Activated CD4-positive, alpha-beta T cell treated with anti-CD3 and anti-CD28 coated beads, Interleukin-2, Interleukin-4, amounts not matched to agents 100 ng/mL and 50 ng/mL, durations not matched to agents 16 hours and 8 hours (primary cell): ENCODE results near the gene OXCT1.

Source experiments
- DNase-seq: peaks from one replicate; pipeline ENCODE4 v3.0.0-alpha.2; 2020; ENCODE audit warnings: low spot score

Gene OXCT1

GRCh38 chr5:41869724-41870626, at the start of gene OXCT1:
Gene OXCT1 (minus strand): TSS chr5:41870425. CDS start chr5:41870358, 67 bp downstream.
- peak; percentile 94 for DNase-seq

DNA sequence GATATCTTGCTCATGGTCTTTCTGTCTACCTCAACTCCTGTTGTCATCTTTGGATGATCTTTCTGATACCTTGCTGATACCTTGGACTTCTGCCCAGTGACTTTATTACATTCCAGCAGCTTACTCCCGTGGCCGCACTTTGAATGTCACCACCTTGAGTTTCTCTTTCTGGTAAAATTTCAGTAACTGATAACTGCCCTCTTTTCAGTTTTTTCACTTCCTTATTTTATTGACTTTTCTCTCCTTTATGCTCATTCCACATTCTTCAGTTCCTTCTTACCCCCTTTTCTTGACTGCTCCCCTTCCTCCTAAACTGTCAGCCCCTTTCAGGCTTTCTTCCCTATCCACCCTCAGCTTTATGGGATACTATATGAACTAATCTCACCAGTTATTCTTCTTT, 47.9 kb upstream of the OXCT1 start:
- DNase-seq: no peak

DNA sequence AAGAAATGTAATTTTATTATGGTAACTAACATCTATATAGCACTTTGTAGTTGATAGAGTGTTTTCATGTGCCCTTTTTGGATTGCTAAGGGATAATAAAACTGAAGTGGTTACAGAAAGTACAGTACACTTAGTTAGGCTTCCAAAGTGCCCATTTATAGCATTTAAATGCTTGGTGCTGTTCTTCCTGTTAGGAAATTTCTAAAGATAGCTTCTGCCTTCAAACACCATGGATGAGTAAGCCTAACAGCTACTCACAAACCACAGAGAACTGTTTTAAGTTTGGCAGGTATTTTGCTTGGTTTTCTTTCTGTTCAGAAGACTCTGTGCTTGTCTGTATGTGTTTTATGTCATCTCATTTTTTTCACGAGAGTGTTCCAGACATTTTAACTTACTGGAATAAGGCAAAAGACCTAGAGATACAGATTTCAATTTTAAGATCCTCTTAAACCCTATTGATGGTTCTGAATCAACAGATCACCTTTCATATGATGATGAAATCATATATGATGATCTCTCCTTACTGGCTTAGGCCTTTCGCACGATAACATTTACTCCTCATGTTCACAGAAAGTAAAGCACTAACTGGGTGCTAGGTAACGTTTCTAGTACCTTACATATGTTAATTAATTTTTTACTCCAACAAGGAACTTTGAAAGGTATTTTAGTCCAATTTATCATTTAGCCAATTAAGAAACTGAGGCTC, 38.3 kb upstream of the OXCT1 start:
- DNase-seq: no peak

GRCh38 chr5:41906151-41906550, 35.9 kb upstream of the OXCT1 start:
- no peak for DNase-seq

- DNase-seq: peak; percentile 99
These were observed 33.9 kb upstream of the OXCT1 start, which contains the start of gene RIMOC1 for GRCh38 chr5:41903892-41904799. Gene RIMOC1 (plus strand): TSS chr5:41904344. CDS start chr5:41904368, 24 bp downstream.

DNA sequence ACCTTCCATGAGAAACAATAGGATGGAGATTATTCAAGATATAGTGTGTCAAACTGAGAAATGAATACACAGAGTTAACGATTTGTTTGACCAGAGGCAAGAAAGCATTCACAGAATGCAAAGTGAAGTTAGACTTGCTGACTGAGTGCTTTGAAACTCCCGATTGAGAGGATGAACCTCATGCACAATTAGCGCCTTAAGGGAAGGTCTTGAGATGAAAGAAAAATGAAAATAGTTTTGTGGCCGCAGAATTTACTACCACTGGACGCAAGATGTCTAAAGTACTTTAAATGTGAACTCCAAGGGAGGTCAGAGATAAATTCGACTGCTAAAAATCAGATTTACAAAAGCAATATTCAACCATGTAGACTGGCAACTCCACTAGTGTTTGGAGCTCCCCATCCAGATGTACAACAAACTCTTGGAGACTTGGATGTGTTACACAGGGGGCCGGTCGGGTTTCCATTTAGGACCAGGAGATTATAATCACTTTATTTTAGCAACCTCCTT, 33.2 kb upstream of the OXCT1 start:
- DNase-seq: no peak

DNA sequence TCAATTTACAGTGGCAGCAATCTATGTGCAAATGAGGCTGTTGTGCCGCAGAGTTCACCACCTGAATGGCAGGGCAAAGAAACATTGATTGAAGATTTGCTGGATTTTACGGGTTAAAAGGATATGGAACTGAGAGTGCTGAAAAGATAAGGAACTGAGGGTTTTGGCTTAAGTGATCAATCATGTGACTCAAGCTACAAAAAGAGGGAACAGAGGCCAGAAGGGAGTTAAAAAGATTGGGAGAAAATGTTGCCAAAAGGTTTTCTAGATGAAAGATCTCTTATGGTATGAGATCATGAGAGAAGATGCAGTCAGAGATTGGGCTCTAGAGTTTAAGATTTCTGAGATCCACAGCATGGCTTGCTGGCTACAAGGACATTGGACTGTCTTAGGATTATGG, 26.0 kb upstream of the OXCT1 start:
- no peak for DNase-seq

DNA sequence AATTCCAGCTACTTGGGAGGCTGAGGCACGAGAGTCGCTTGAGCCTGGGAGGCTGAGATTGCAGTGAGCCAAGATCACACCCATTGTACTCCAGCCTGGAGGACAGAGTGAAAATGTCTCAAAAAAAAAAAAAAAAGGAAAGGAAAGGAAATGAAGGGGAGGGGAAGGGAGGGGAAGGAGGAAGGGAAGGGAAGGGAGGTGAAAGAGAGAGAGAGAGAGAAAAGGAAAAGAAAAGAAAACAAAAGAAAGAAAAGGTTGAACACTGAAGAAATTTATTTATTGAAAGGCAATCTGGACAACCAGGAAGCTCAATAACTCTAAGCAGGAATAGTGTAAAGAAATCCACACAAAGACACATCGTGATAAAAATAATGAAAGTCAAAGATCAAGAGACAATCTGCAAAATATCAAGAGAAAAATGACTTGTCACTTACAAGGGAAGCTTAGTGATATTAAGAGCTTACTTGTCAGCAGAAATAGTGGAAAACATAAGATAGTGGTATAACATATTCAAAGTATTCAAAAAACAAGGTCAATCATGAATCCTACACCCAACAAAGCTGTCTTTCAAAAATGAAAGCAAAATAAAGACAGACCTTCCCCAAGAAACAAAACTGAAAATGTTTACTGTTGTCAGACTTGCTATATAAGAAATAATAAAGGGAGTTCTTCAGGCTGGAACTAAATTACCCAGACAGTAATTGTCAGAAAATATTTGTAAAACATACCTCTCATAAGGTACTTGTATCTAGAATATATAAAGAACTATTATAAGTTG, 23.0 kb upstream of the OXCT1 start:
- no peak for DNase-seq

- DNase-seq: no peak
These were observed 21.8 kb upstream of the OXCT1 start for GRCh38 chr5:41892031-41892430.

- no peak for DNase-seq
These were observed 21.0 kb upstream of the OXCT1 start for GRCh38 chr5:41891066-41891707.

GRCh38 chr5:41885286-41885685, 15.1 kb upstream of the OXCT1 start:
- no peak for DNase-seq

GRCh38 chr5:41883936-41884335, 13.7 kb upstream of the OXCT1 start:
- DNase-seq: no peak

DNA sequence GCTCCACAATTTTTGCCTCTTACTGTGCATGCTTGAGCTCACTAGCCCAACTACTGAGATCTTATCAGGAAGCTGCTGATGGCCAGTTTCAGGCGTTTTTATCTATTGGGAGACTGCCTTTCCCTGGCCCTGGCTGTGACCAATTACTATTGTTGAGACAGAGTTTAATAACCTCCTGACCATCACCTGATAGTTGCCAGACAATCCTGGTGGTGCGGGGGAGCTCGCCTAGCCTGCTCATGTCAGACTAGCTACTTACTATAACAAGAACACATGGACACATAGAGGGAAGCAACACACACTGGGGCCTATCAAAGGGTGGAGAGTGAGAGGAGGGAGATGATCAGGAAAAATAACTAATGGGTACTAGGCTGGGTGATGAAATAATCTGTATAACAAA, 13.0 kb upstream of the OXCT1 start:
- no peak for DNase-seq

DNA sequence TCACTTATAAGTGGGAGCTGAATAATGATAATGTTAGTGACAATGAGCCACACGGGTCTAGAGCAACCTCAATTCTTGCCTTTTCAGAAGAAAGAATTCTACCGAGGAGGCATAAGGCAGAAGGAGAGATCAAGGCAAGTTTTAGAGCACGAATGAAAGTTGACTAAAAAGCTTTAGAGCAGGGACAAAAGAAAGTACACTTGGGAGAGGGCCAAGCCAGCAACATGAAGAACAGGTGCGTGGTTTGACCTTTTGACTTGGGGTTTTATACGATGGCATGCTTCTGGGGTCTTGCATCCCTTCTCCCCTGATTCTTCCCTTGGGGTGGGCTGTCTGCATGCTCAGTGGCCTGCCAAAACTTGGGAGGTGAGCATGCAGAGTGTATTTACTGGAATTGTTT, 12.5 kb upstream of the OXCT1 start:
- no peak for DNase-seq

- DNase-seq: no peak
These were observed 8.6 kb upstream of the OXCT1 start for GRCh38 chr5:41878643-41879478.

GRCh38 chr5:41878173-41878572, 7.9 kb upstream of the OXCT1 start:
- no peak for DNase-seq

- no peak for DNase-seq
These were observed 7.2 kb upstream of the OXCT1 start for GRCh38 chr5:41877408-41877807.

- no peak for DNase-seq
These were observed 6.5 kb upstream of the OXCT1 start for GRCh38 chr5:41876678-41877077.

DNA sequence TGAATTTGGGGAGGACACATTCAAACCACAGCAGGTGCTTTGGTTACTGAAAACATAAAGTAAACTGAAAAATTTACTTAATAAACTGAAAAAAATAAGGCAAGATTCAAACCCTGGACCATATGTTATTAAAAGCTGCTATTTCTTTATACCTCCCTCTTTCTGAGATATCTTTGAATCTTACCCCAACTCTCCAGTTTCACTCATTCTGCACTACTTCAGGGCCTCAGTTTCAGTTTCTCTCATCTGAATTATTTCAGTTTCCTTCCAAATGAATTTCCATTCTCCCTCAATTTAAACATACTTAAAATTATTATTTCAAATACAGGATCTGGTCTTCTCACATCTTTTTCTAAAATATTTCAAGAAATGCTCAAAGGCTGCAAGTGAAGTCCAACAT, 4.9 kb upstream of the OXCT1 start:
- peak; percentile 33 for DNase-seq
